HepG2 (cell line): Measurements from ENCODE around the gene IGLL1.
"Not testable (repeated sequence)": the region's sequence is repeated elsewhere in the genome, so short reads cannot be mapped to it uniquely, and the experiment has no call there.

Experiments
- CTCF ChIP-seq: sonication (generic); formaldehyde crosslinking; IDR thresholded peaks from 2 replicates; pipeline ENCODE4 v1.5.0; 2020; ENCODE audit warnings: mild to moderate bottlenecking, missing genetic modification reagents, moderate library complexity
- HDAC1 ChIP-seq: sonication (generic); formaldehyde crosslinking; IDR thresholded peaks from 2 replicates; pipeline ENCODE4 v1.5.1; 2020; ENCODE audit warnings: mild to moderate bottlenecking, missing genetic modification reagents
- PITX1 ChIP-seq: sonication (generic); formaldehyde crosslinking; IDR thresholded peaks from 2 replicates; pipeline ENCODE4 v1.5.1; 2020; ENCODE audit warnings: mild to moderate bottlenecking, missing genetic modification reagents
- POLR2A ChIP-seq, 2 experiments: IDR thresholded peaks; 2 replicates each; pipeline ENCODE4 v1.6.1; 2011; ENCODE audit warnings: low read depth in 2 of 2, low read length in 2 of 2, mild to moderate bottlenecking in 1 of 2, moderate library complexity in 1 of 2; ENCODE audit not compliant: insufficient read depth in 1 of 2
- POLR2AphosphoS2 ChIP-seq: IDR thresholded peaks from 2 replicates; pipeline ENCODE4 v1.6.1; 2011; ENCODE audit warnings: low read depth, low read length, improper control_type of control experiment
- SP1 ChIP-seq, 2 experiments: fragments of 450-650 bp in 1 of 2; sonication (generic) in 1 of 2; formaldehyde crosslinking in 1 of 2; IDR thresholded peaks; 2 replicates each; pipeline versions ENCODE4 v1.4.0 to v1.6.1; 2016 to 2020; ENCODE audit warnings: missing genetic modification reagents in 1 of 2

- not testable (repeated sequence) for TF ChIP-seq POLR2A (IDR thresholded peaks at IDR 0.05; ENCODE audit: insufficient read depth in 1 of 2, low read depth in 2 of 2, low read length in 2 of 2); PITX1 (CRISPR knock-in tag); POLR2AphosphoS2; SP1 (IDR thresholded peaks at IDR 0.05); SP1 (CRISPR knock-in tag; IDR thresholded peaks at IDR 0.05); HDAC1 (CRISPR knock-in tag); CTCF (CRISPR knock-in tag)
Observed at GRCh38 chr22:23573701-23574235, 6.3 kb downstream of the IGLL1 start.
